SU-DHL-6 (cell line): Measurements from ENCODE around the gene OR52A1.

Experiments
- CTCF ChIP-seq: fragments of 200-600 bp; sonication (generic); IDR thresholded peaks from one replicate; pipeline ENCODE4 v1.5.1; 2017; ENCODE audit warnings: antibody characterized with exemption, mild to moderate bottlenecking, low read length, moderate library complexity; ENCODE audit not compliant: insufficient read depth, poor library complexity, severe bottlenecking
- EZH2phosphoT487 ChIP-seq: fragments of 200-600 bp; sonication (generic), shearing (Covaris generic); conservative IDR thresholded peaks from 2 replicates; pipeline ENCODE4 v1.6.1; 2018; ENCODE audit warnings: mild to moderate bottlenecking, antibody characterized with exemption, low read length, moderate library complexity, mixed read lengths

GRCh38 chr11:5118893-5119292 lies 35.7 kb downstream of the OR52A1 start:
- TF ChIP-seq CTCF (no peak), EZH2phosphoT487 (no peak)
